Activated CD4-positive, alpha-beta T cell treated with anti-CD3 and anti-CD28 coated beads for 36 hours (primary cell): Measurements from ENCODE around the gene CPLX3. TPM values are rescaled to one million over a fixed set of nuclear protein-coding genes. Genes with fewer than 3 reads are reported as not detected.

Source experiments
- ATAC-seq: fragments of 200-7000 bp; cut with Tn5 transposase; one replicate; pipeline ENCODE4 v1.10.0; 2021; ENCODE audit warnings: mild to moderate bottlenecking, moderate library complexity
- CTCF ChIA-PET: fragments of 350-600 bp; sonication (Branson Sonifier 250); formaldehyde crosslinking; loops from one replicate; lab custom pipeline; 2021; ENCODE audit warnings: antibody characterized with exemption; lab: Charles Lee
- POLR2A ChIA-PET: fragments of 350-600 bp; sonication (Branson Sonifier 250); formaldehyde crosslinking; loops from one replicate; lab custom pipeline; 2021; ENCODE audit warnings: antibody characterized with exemption, inconsistent platforms; lab: Charles Lee
- DNase-seq: peaks from one replicate; pipeline ENCODE4 v3.0.0-alpha.2; 2020
- H3K27ac Mint-ChIP-seq: one replicate; pipeline ENCODE4 v1.8.0; 2021; ENCODE audit warnings: mixed read lengths
- H3K27me3 Mint-ChIP-seq: one replicate; pipeline ENCODE4 v1.8.0; 2021; ENCODE audit warnings: mixed read lengths
- H3K36me3 Mint-ChIP-seq: one replicate; pipeline ENCODE4 v1.8.0; 2021; ENCODE audit warnings: low read depth, mixed read lengths
- H3K4me1 Mint-ChIP-seq: one replicate; pipeline ENCODE4 v1.8.0; 2021; ENCODE audit warnings: mixed read lengths
- H3K4me3 Mint-ChIP-seq: one replicate; pipeline ENCODE4 v1.8.0; 2021; ENCODE audit warnings: mild to moderate bottlenecking, moderate library complexity, mixed read lengths
- H3K9me3 Mint-ChIP-seq: one replicate; pipeline ENCODE4 v1.8.0; 2021; ENCODE audit warnings: low read depth, mixed read lengths
- intact Hi-C, 2 experiments: fragments of 100-400 bp; cut with DNase I in 1 of 2; cut with micrococcal nuclease in 1 of 2; formaldehyde crosslinking; loops; one replicate each; pipeline versions ENCODE4 v1.14.2 to v1.15.1; 2022 to 2024; cut with DNase I, micrococcal nuclease
- total RNA-seq, 2 experiments: library from RNA; stranded (reverse); gene quantifications; one replicate each; pipeline ENCODE4 v1.2.3, GENCODE V29; 2021

Gene CPLX3
- total RNA-seq, 2 experiments from 2014 or later, result 0.11 TPM; not detected in 1

DNA sequence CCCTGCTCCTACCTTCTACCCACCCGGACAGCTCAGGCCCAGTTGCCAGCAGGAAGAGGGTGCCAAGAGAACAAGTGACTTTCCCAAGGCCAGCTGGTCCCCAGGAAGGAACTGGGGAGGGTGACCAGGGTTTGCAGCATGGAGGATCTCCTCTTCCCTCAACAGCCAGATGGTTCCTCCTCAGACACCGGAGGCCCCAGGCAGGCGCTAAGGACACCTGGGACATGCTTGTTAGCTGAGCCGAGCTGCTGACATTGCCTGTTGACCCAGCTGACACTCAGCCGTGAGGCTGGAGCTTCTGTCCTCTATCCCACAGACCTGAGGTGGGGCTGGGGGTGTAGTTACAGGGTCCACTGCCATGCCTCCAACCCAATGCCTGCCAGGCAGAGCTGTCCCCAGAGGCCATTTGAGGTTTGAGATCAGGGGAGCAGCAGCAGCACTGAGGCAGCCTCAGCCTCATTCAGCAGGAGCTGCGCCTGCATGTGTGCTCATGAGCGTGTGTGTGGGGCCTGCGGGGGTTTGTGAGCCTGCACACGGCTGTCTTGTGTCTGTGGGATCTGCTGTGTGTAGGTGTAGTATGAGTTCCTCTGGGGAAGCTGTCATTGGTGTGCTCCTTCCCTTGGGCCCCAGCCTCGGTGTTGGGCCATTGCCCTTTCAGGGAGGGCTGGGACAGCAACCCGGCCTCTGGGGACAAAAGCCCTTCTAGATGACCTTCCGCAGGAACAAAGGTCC is 7.1 kb downstream of the CPLX3 start:
- DNase-seq (no peak), ATAC-seq (no peak)
- peaks cover 2% of the 10 kb centered on the region for H3K27me3 Mint-ChIP-seq
- H3K9me3 Mint-ChIP-seq, result no peaks in the 10 kb centered on the region
- intact Hi-C loops, result no loop called here
- no peak overlapping the region for H3K27ac Mint-ChIP-seq
- H3K4me3 Mint-ChIP-seq, result no peak overlapping the region
- H3K36me3 Mint-ChIP-seq, result peaks cover 5% of the 10 kb centered on the region
- POLR2A ChIA-PET, result interaction anchor here (0.5 kb wide), 1 partner anchor 26 kb away, joined by 4 read pairs; no protein-coding TSS in a partner anchor
- CTCF ChIA-PET, result interaction anchor here (0.6 to 2.0 kb wide), 5 partner anchors 9 to 511 kb away, joined by 3 to 13 read pairs (median 3); no protein-coding TSS in a partner anchor
- peaks cover 13% of the 10 kb centered on the region for H3K4me1 Mint-ChIP-seq

DNA sequence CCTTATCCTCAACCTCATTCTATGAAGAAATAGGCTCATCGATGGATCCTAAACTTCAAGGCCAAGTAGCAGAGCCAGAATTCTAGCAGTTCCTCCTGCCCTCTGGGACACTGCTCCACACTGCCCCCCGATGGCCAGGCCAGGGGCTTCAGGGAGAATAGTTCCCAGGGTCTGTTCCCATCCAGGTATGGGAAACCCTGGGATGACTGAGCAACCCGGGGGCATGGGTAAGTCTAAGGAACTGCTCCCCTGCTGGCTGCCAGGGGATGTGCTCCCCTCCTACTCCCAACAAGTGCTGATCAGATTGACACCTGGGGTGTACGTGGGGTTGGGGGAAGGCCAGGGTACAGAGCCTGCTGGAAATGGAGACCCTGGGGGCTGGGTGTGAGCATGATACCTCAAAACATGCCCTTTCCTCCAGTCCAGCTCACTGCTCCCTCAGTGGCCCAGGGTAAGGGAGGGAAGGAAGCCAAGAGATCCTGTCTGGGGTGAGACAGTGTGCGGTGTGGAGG is 8.9 kb downstream of the CPLX3 start:
- Mint-ChIP-seq H3K27me3 (no peaks in the 10 kb centered on the region), H3K4me1 (peaks cover 1% of the 10 kb centered on the region), H3K36me3 (peaks cover 10% of the 10 kb centered on the region), H3K9me3 (no peaks in the 10 kb centered on the region), H3K27ac (no peak overlapping the region), H3K4me3 (no peak overlapping the region)
- POLR2A ChIA-PET, result no interaction called here
- ATAC-seq, result peak; percentile 75
- peak; percentile 72 for DNase-seq
- CTCF ChIA-PET, result interaction anchor here (0.6 to 2.1 kb wide), 9 partner anchors 9 to 196 kb away, joined by 3 to 9 read pairs (median 3); partner anchors contain the start of gene CPLX3
- intact Hi-C loops, result loop anchor here in 1 of 2 experiments (1.0 kb wide), 1 partner anchor 64 kb away; no protein-coding TSS in a partner anchor

DNA sequence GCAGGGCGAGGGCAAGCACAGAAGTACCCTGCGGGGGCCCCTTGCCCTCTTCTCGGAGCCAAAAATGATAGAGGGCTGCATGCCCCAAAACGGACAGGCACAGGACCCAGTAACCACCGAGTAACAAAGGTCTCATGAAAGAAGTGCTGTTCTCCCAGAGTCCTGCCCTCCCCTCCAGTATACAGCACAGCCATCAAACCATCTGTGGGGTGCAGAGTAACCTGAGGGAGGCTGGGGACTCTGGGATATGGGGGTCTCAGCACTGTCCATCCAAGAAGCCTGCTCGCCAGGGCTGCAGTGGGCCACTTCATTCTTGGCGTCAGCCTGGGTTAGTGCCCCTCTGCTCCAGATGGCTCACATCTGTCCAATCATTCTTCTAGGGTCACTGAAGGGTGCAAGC is 10.4 kb downstream of the CPLX3 start:
- Mint-ChIP-seq H3K27ac (no peak overlapping the region), H3K9me3 (no peaks in the 10 kb centered on the region), H3K36me3 (peaks cover 16% of the 10 kb centered on the region), H3K4me3 (no peak overlapping the region), H3K27me3 (no peaks in the 10 kb centered on the region), H3K4me1 (peaks cover 11% of the 10 kb centered on the region)
- intact Hi-C loops, result no loop called here
- DNase-seq, result no peak
- ChIA-PET POLR2A (no interaction called here), CTCF (interaction anchor here (0.5 to 2.1 kb wide), 5 partner anchors 8 to 163 kb away, joined by 3 to 9 read pairs (median 4); no protein-coding TSS in a partner anchor)
- no peak for ATAC-seq

- Mint-ChIP-seq H3K27ac (no peak overlapping the region), H3K36me3 (peaks cover 18% of the 10 kb centered on the region), H3K4me3 (no peak overlapping the region), H3K27me3 (no peaks in the 10 kb centered on the region), H3K4me1 (peaks cover 17% of the 10 kb centered on the region), H3K9me3 (no peaks in the 10 kb centered on the region)
- DNase-seq, result no peak
- no peak for ATAC-seq
- ChIA-PET POLR2A (no interaction called here), CTCF (interaction anchor here (1.1 to 2.1 kb wide), 2 partner anchors 50 to 64 kb away, joined by 4 to 9 read pairs; no protein-coding TSS in a partner anchor)
- intact Hi-C loops, result no loop called here
Observed at GRCh38 chr15:74837482-74838136, 11.2 kb downstream of the CPLX3 start.

DNA sequence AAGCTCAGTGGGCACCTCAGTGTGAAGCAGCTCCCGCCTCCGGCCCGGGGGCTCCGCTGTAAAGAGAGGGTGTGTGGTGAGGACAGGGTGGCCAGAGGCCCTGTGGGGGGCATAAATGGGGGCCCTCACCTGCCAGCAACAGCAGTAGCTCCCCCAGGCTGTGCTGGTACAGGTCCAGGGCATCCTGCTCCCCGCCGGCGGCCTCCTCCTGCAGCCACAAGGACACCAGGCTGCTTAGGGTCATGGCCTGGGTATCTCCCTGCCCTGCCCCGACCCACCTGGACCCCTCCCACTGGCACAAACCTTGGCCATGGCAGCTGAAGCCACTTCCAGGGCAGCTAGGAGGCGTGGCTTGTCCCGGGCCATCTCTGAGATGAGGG is 11.7 kb downstream of the CPLX3 start:
- H3K4me1 Mint-ChIP-seq, result peaks cover 17% of the 10 kb centered on the region
- DNase-seq (no peak), ATAC-seq (no peak)
- ChIA-PET POLR2A (no interaction called here), CTCF (interaction anchor here (0.6 to 1.1 kb wide), 4 partner anchors 48 to 69 kb away, joined by 3 to 4 read pairs (median 4); no protein-coding TSS in a partner anchor)
- intact Hi-C loops, result no loop called here
- no peak overlapping the region for H3K27ac Mint-ChIP-seq
- no peaks in the 10 kb centered on the region for H3K27me3 Mint-ChIP-seq
- H3K36me3 Mint-ChIP-seq, result peaks cover 18% of the 10 kb centered on the region
- H3K9me3 Mint-ChIP-seq, result no peaks in the 10 kb centered on the region
- H3K4me3 Mint-ChIP-seq, result no peak overlapping the region

GRCh38 chr15:74838746-74839525 is 12.5 kb downstream of the CPLX3 start:
- H3K36me3 Mint-ChIP-seq, result peaks cover 18% of the 10 kb centered on the region
- intact Hi-C loops, result no loop called here
- H3K4me1 Mint-ChIP-seq, result peaks cover 23% of the 10 kb centered on the region
- no peaks in the 10 kb centered on the region for H3K9me3 Mint-ChIP-seq
- CTCF ChIA-PET, result interaction anchor here (0.6 to 1.1 kb wide), 5 partner anchors 49 to 70 kb away, joined by 3 to 4 read pairs (median 4); no protein-coding TSS in a partner anchor
- H3K27ac Mint-ChIP-seq, result no peak overlapping the region
- H3K27me3 Mint-ChIP-seq, result no peaks in the 10 kb centered on the region
- POLR2A ChIA-PET, result no interaction called here
- DNase-seq, result no peak
- no peak for ATAC-seq
- no peak overlapping the region for H3K4me3 Mint-ChIP-seq

GRCh38 chr15:74839526-74840395 is 13.3 kb downstream of the CPLX3 start:
- no peaks in the 10 kb centered on the region for H3K27me3 Mint-ChIP-seq
- DNase-seq, result no peak
- H3K4me3 Mint-ChIP-seq, result no peak overlapping the region
- H3K27ac Mint-ChIP-seq, result no peak overlapping the region
- ChIA-PET CTCF (interaction anchor here (1.0 to 1.4 kb wide), 2 partner anchors 57 to 62 kb away, joined by 4 to 5 read pairs; no protein-coding TSS in a partner anchor), POLR2A (no interaction called here)
- intact Hi-C loops, result loop anchor here (5.0 kb wide), 3 partner anchors 37 to 467 kb away; no protein-coding TSS in a partner anchor
- ATAC-seq, result no peak
- peaks cover 18% of the 10 kb centered on the region for H3K36me3 Mint-ChIP-seq
- no peaks in the 10 kb centered on the region for H3K9me3 Mint-ChIP-seq
- H3K4me1 Mint-ChIP-seq, result peaks cover 31% of the 10 kb centered on the region

GRCh38 chr15:74840851-74841775 is 14.7 kb downstream of the CPLX3 start:
- intact Hi-C loops, result loop anchor here (5.0 kb wide), 3 partner anchors 39 to 469 kb away; no protein-coding TSS in a partner anchor
- ChIA-PET POLR2A (no interaction called here), CTCF (interaction anchor here (0.7 to 2.3 kb wide), 5 partner anchors 61 to 145 kb away, joined by 3 to 15 read pairs (median 3); partner anchors contain the start of gene EDC3)
- DNase-seq, result no peak
- Mint-ChIP-seq H3K27ac (peak overlapping the region; percentile 7), H3K36me3 (peaks cover 18% of the 10 kb centered on the region), H3K27me3 (no peaks in the 10 kb centered on the region), H3K9me3 (no peaks in the 10 kb centered on the region), H3K4me3 (peak overlapping the region; percentile 90), H3K4me1 (peaks cover 43% of the 10 kb centered on the region)
- no peak for ATAC-seq

- H3K4me3 Mint-ChIP-seq, result peak overlapping the region; percentile 90
- H3K27ac Mint-ChIP-seq, result peak overlapping the region; percentile 84
- ATAC-seq, result no peak
- intact Hi-C loops, result loop anchor here (1.0 to 5.0 kb wide), 9 partner anchors 40 to 609 kb away; partner anchors contain the start of genes COX5A (in 1 of the 2) and SIN3A (in 1 of the 2)
- no peaks in the 10 kb centered on the region for H3K27me3 Mint-ChIP-seq
- DNase-seq, result no peak
- H3K4me1 Mint-ChIP-seq, result peaks cover 45% of the 10 kb centered on the region
- H3K36me3 Mint-ChIP-seq, result peaks cover 21% of the 10 kb centered on the region
- ChIA-PET POLR2A (no interaction called here), CTCF (interaction anchor here (0.7 to 2.3 kb wide), 7 partner anchors 28 to 146 kb away, joined by 3 to 15 read pairs (median 4); partner anchors contain the start of gene EDC3)
- H3K9me3 Mint-ChIP-seq, result no peaks in the 10 kb centered on the region
Observed at GRCh38 chr15:74841891-74842373, 15.5 kb downstream of the CPLX3 start.
